GM21423 (cell line): Measurements from ENCODE around the gene GNAS.

Experiments
- ATAC-seq: cut with Tn5 transposase; IDR thresholded peaks from one replicate; pipeline ENCODE4 v1.9.1; 2021; ENCODE audit warnings: mild to moderate bottlenecking, moderate library complexity; ENCODE audit not compliant: unreplicated experiment

The GNAS gene

GRCh38 chr20:58894652-58895447, 42.3 kb downstream of the GNAS start:
- no peak for ATAC-seq

- ATAC-seq = no peak
Observed at GRCh38 chr20:58895448-58896180, 43.1 kb downstream of the GNAS start.

GRCh38 chr20:58896820-58897219, 44.3 kb downstream of the GNAS start:
- no peak for ATAC-seq

GRCh38 chr20:58897488-58897887, 45.0 kb downstream of the GNAS start:
- ATAC-seq = no peak

- no peak for ATAC-seq
Observed at GRCh38 chr20:58898629-58899408, 46.3 kb downstream of the GNAS start.

GRCh38 chr20:58899512-58899911, 47.0 kb downstream of the GNAS start:
- no peak for ATAC-seq

- ATAC-seq = no peak
Observed at GRCh38 chr20:58900397-58900796, 47.9 kb downstream of the GNAS start.

- ATAC-seq = no peak
Observed at GRCh38 chr20:58901488-58902402, 49.2 kb downstream of the GNAS start.

GRCh38 chr20:58903614-58904013, 51.1 kb downstream of the GNAS start:
- ATAC-seq = no peak

GRCh38 chr20:58905236-58905635, 52.7 kb downstream of the GNAS start:
- no peak for ATAC-seq

GRCh38 chr20:58906111-58906510, 53.6 kb downstream of the GNAS start:
- no peak for ATAC-seq

- ATAC-seq = no peak
Observed at GRCh38 chr20:58906894-58907293, 54.4 kb downstream of the GNAS start.

GRCh38 chr20:58907320-58908137, 55.0 kb downstream of the GNAS start:
- ATAC-seq = peak; percentile 87

GRCh38 chr20:58908221-58908620, 55.7 kb downstream of the GNAS start:
- peak; percentile 12 for ATAC-seq

GRCh38 chr20:58908941-58909340, 56.4 kb downstream of the GNAS start:
- no peak for ATAC-seq

- no peak for ATAC-seq
Observed at GRCh38 chr20:58909585-58909984, 57.1 kb downstream of the GNAS start.

GRCh38 chr20:58910473-58910872, 58.0 kb downstream of the GNAS start:
- no peak for ATAC-seq

- ATAC-seq = no peak
Observed at GRCh38 chr20:58911309-58911708, 58.8 kb downstream of the GNAS start.

- no peak for ATAC-seq
Observed at GRCh38 chr20:58911970-58912369, 59.5 kb downstream of the GNAS start.

GRCh38 chr20:58913079-58913478, 60.6 kb downstream of the GNAS start:
- no peak for ATAC-seq
